SK-N-SH (cell line): ENCODE data around the gene SMIM1.

Experiments used
- RCOR1 ChIP-seq: fragments of 150-350 bp; IDR thresholded peaks from 2 replicates; pipeline ENCODE4 v1.6.1; 2017; ENCODE audit warnings: antibody characterized with exemption, low read length
- TEAD4 ChIP-seq: IDR thresholded peaks from 2 replicates; pipeline ENCODE4 v1.4.0; 2012; ENCODE audit warnings: mild to moderate bottlenecking, borderline replicate concordance; ENCODE audit not compliant: insufficient read depth

DNA sequence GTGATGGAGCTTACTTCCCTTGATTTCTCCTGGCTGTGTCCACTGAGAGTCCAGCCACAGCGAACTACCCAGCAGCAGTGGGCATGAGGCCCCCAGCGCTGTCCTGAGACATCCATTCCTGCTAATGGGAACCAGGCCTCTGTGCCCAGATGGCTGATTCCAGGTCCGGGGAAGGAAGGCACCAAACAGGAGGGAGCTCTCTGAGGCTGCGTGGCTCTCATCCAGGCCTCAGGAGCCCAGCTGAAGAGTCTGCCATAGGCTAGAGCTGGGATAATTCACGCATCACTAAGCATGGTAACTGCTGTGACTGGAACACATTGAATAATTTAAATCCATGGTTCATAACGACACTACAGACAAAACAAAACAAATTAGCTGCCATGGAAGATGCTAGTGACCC, 48.5 kb downstream of the SMIM1 start:
- TF ChIP-seq TEAD4: no peak
- 0 out of 2 replicates have a peak, but pooled peaks have one; percentile 39 for TF ChIP-seq RCOR1
